MCF 10A (cell line): Measurements from ENCODE around the gene PPFIBP1. TPM values are rescaled to one million over a fixed set of nuclear protein-coding genes. Genes with fewer than 3 reads are reported as not detected.
A peak's percentile ranks its signal among the peaks of the same experiment; 100 is the strongest.

Experiments
- BruUV-seq: library from RNA; stranded (reverse); fragments of 400-500 nt; replicated peaks from 2 replicates; lab custom pipeline; 2021; lab: Mats Ljungman, UMichigan
- CTCF ChIA-PET: fragments of 300-600 bp; sonication (Branson Sonifier 250); formaldehyde crosslinking; extraction: SDS; loops from one replicate; lab custom pipeline; 2021; ENCODE audit warnings: antibody characterized with exemption, inconsistent platforms; lab: Yijun Ruan, JAX
- POLR2A ChIA-PET: fragments of 300-600, 350-650 bp; sonication (Branson Sonifier 250); formaldehyde crosslinking; extraction: SDS; loops from one replicate; lab custom pipeline; 2020; ENCODE audit warnings: antibody characterized with exemption, inconsistent platforms; lab: Yijun Ruan, JAX
- DNase-seq: peaks from one replicate; pipeline ENCODE4 v3.0.0-alpha.2; 2018; ENCODE audit not compliant: unreplicated experiment
- H3K27ac Mint-ChIP-seq: one replicate; pipeline ENCODE4 v1.8.0; 2022; ENCODE audit warnings: mild to moderate bottlenecking, low read depth, mixed read lengths; ENCODE audit not compliant: unreplicated experiment
- H3K27me3 Mint-ChIP-seq: one replicate; pipeline ENCODE4 v1.8.0; 2022; ENCODE audit warnings: mixed read lengths; ENCODE audit not compliant: insufficient read depth, unreplicated experiment
- H3K36me3 Mint-ChIP-seq: one replicate; pipeline ENCODE4 v1.8.0; 2022; ENCODE audit warnings: mild to moderate bottlenecking, moderate library complexity, mixed read lengths; ENCODE audit not compliant: insufficient read depth, unreplicated experiment
- H3K4me1 Mint-ChIP-seq: one replicate; pipeline ENCODE4 v1.8.0; 2022; ENCODE audit warnings: mixed read lengths; ENCODE audit not compliant: insufficient read depth, unreplicated experiment
- H3K4me3 Mint-ChIP-seq: one replicate; pipeline ENCODE4 v1.8.0; 2022; ENCODE audit warnings: mild to moderate bottlenecking, moderate library complexity, mixed read lengths; ENCODE audit not compliant: unreplicated experiment
- H3K9me3 Mint-ChIP-seq: one replicate; pipeline ENCODE4 v1.8.0; 2022; ENCODE audit warnings: mixed read lengths; ENCODE audit not compliant: unreplicated experiment
- CTCF ChIP-seq: fragments of 200-600 bp; IDR thresholded peaks from one replicate; pipeline ENCODE4 v1.8.0; 2022; ENCODE audit warnings: antibody characterized with exemption, mild to moderate bottlenecking; ENCODE audit not compliant: unreplicated experiment
- intact Hi-C: fragments of 100-400 bp; cut with micrococcal nuclease; formaldehyde crosslinking; loops from 2 replicates; pipeline ENCODE4 v1.14.1; 2022
- total RNA-seq: library from RNA; stranded (reverse); gene quantifications from 2 replicates; pipeline ENCODE4 v1.2.3, GENCODE V29; 2022

Gene PPFIBP1
- total RNA-seq, 1 experiment from 2014 or later, result 82.6 TPM

- ChIA-PET POLR2A (interaction anchor here (0.7 to 3.0 kb wide), 3 partner anchors 11 to 57 kb away, joined by 4 to 16 read pairs (median 4); partner anchors contain the start of gene PPFIBP1), CTCF (interaction anchor here (0.9 to 1.2 kb wide), 2 partner anchors 12 to 100 kb away, joined by 3 read pairs; no protein-coding TSS in a partner anchor)
- H3K4me3 Mint-ChIP-seq, result no peak overlapping the region
- peaks cover 29% of the 10 kb centered on the region for H3K4me1 Mint-ChIP-seq
- TF ChIP-seq CTCF, result no peak
- no peak for DNase-seq
- BruUV-seq, result no TSS peak
- intact Hi-C loops, result no loop called here
- H3K27ac Mint-ChIP-seq, result no peak overlapping the region
- H3K27me3 Mint-ChIP-seq, result no peaks in the 10 kb centered on the region
- no peaks in the 10 kb centered on the region for H3K36me3 Mint-ChIP-seq
- H3K9me3 Mint-ChIP-seq, result peaks cover 7% of the 10 kb centered on the region
These were observed 10.8 kb downstream of the PPFIBP1 start for GRCh38 chr12:27534765-27535161.

- Mint-ChIP-seq H3K4me3 (no peak overlapping the region), H3K9me3 (peaks cover 7% of the 10 kb centered on the region), H3K27me3 (no peaks in the 10 kb centered on the region), H3K4me1 (peaks cover 29% of the 10 kb centered on the region), H3K27ac (no peak overlapping the region), H3K36me3 (no peaks in the 10 kb centered on the region)
- ChIA-PET CTCF (interaction anchor here (0.9 kb wide), 1 partner anchor 99 kb away, joined by 3 read pairs; no protein-coding TSS in a partner anchor), POLR2A (interaction anchor here (1.2 kb wide), 1 partner anchor 15 kb away, joined by 4 read pairs; no protein-coding TSS in a partner anchor)
- no TSS peak for BruUV-seq
- intact Hi-C loops, result no loop called here
- no peak for TF ChIP-seq CTCF
- DNase-seq, result no peak
These were observed 11.3 kb downstream of the PPFIBP1 start for GRCh38 chr12:27535318-27535717.

- peaks cover 45% of the 10 kb centered on the region for H3K4me1 Mint-ChIP-seq
- H3K27me3 Mint-ChIP-seq, result no peaks in the 10 kb centered on the region
- CTCF ChIA-PET, result interaction anchor here (1.7 kb wide), 1 partner anchor 98 kb away, joined by 6 read pairs; no protein-coding TSS in a partner anchor
- no TSS peak for BruUV-seq
- H3K9me3 Mint-ChIP-seq, result peaks cover 7% of the 10 kb centered on the region
- no peaks in the 10 kb centered on the region for H3K36me3 Mint-ChIP-seq
- H3K4me3 Mint-ChIP-seq, result no peak overlapping the region
- no peak for DNase-seq
- POLR2A ChIA-PET, result interaction anchor here (0.6 to 9.3 kb wide), 6 partner anchors 8 to 90 kb away, joined by 3 to 129 read pairs (median 9); partner anchors contain the start of gene PPFIBP1
- TF ChIP-seq CTCF, result no peak
- intact Hi-C loops, result no loop called here
- H3K27ac Mint-ChIP-seq, result no peak overlapping the region
These were observed 14.1 kb downstream of the PPFIBP1 start for GRCh38 chr12:27537855-27538675.

GRCh38 chr12:27539191-27539631 lies 15.2 kb downstream of the PPFIBP1 start:
- H3K36me3 Mint-ChIP-seq, result no peaks in the 10 kb centered on the region
- intact Hi-C loops, result no loop called here
- ChIA-PET POLR2A (interaction anchor here (0.7 to 9.3 kb wide), 10 partner anchors 9 to 89 kb away, joined by 3 to 129 read pairs (median 6); partner anchors contain the start of gene PPFIBP1), CTCF (interaction anchor here (0.6 to 2.1 kb wide), 9 partner anchors 14 to 126 kb away, joined by 3 to 17 read pairs (median 3); partner anchors contain the start of gene PPFIBP1)
- DNase-seq, result peak; percentile 19
- H3K27ac Mint-ChIP-seq, result peak overlapping the region; percentile 52
- peaks cover 40% of the 10 kb centered on the region for H3K4me1 Mint-ChIP-seq
- BruUV-seq, result no TSS peak
- H3K9me3 Mint-ChIP-seq, result no peaks in the 10 kb centered on the region
- no peaks in the 10 kb centered on the region for H3K27me3 Mint-ChIP-seq
- TF ChIP-seq CTCF, result no peak
- no peak overlapping the region for H3K4me3 Mint-ChIP-seq
